C4-2B (cell line): Measurements from ENCODE around the gene MICAL2.

Experiments used
- H3K27ac ChIP-seq: fragments of 450-650 bp; 2 replicates; pipeline ENCODE4 v1.5.1; 2017
- CTCF ChIP-seq: fragments of 450-650 bp; conservative IDR thresholded peaks from 2 replicates; pipeline ENCODE4 v1.5.1; 2017; ENCODE audit warnings: mild to moderate bottlenecking
- ZFX ChIP-seq: fragments of 450-650 bp; IDR thresholded peaks from 2 replicates; pipeline ENCODE4 v1.6.1; 2017

The MICAL2 gene

GRCh38 chr11:12170501-12170900 lies 60.1 kb downstream of the MICAL2 start:
- TF ChIP-seq CTCF (no peak), ZFX (no peak)
- H3K27ac ChIP-seq = no peak overlapping the region

- H3K27ac ChIP-seq = no peak overlapping the region
- TF ChIP-seq ZFX (no peak), CTCF (no peak)
These were observed 60.6 kb downstream of the MICAL2 start for GRCh38 chr11:12170984-12171383.

GRCh38 chr11:12171921-12172320 lies 61.5 kb downstream of the MICAL2 start:
- TF ChIP-seq CTCF = no peak
- no peak for TF ChIP-seq ZFX
- H3K27ac ChIP-seq = no peak overlapping the region

- no peak for TF ChIP-seq CTCF
- TF ChIP-seq ZFX = no peak
These were observed 62.2 kb downstream of the MICAL2 start for GRCh38 chr11:12172493-12173013.

GRCh38 chr11:12173111-12173510 lies 62.7 kb downstream of the MICAL2 start:
- no peak overlapping the region for H3K27ac ChIP-seq
- TF ChIP-seq ZFX = no peak
- TF ChIP-seq CTCF = no peak

More at GRCh38 chr11:12172493-12173013, 62.2 kb downstream of the MICAL2 start:
- H3K27ac ChIP-seq = no peak overlapping the region

- no peak overlapping the region for H3K27ac ChIP-seq
These were observed 63.7 kb downstream of the MICAL2 start for GRCh38 chr11:12174128-12174476.

More at GRCh38 chr11:12174128-12174476, 63.7 kb downstream of the MICAL2 start:
- TF ChIP-seq ZFX (no peak), CTCF (no peak)
